ENCODE data around the gene ZNF514.

Gene ZNF514

DNA sequence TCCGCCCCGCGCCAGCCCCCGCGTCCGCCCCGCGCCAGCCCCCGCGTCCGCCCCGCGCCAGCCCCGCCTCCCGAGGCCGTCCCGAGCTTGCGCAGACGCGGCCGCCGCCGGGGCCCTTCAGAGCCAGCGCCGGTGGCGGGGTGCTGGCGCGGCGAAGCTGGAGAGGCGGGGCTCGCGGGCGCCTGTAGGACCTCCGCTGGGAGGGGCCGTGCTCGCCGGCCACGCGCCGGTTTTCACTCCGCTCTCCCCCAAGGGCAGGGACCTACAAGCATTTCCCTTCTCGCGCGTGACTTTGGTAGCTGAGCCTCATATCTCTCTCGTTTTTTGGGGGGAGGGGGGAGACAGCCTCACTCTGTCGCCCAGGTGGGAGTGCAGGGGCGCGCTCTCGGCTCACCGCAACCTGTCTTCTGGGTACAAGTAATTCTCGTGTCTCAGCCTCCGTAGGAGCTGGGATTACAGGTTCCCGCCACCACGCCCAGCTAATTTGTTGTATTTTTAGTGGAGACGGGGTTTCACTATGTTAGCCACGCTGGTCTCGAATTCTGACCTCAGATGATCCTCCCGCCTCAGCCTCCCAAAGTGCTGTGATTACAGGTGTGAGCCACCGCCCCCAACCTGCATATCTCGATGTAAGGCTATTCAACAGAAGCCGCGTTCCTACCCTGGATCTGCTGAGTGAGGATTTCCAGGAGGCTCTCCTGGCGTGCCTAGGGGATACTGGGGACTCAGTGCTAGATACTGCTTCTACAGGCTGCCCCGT is at the start of gene ZNF514:
Gene ZNF514, minus strand, starts transcription at position 159 of the 760 bp plus-strand sequence. CDS start 6,595 bp downstream, outside the sequence.
- DNase-seq: peak; percentile 75

GRCh38 chr2:95208106-95208505 is 48.5 kb upstream of the ZNF514 start:
- no peak for DNase-seq

- peak; percentile 81 for DNase-seq
These were observed 47.7 kb upstream of the ZNF514 start, which contains the start of gene ZNF892 for GRCh38 chr2:95207111-95207961. TSS of gene ZNF892 (plus strand) at chr2:95207521. CDS start at chr2:95207816, 295 bp downstream.

DNA sequence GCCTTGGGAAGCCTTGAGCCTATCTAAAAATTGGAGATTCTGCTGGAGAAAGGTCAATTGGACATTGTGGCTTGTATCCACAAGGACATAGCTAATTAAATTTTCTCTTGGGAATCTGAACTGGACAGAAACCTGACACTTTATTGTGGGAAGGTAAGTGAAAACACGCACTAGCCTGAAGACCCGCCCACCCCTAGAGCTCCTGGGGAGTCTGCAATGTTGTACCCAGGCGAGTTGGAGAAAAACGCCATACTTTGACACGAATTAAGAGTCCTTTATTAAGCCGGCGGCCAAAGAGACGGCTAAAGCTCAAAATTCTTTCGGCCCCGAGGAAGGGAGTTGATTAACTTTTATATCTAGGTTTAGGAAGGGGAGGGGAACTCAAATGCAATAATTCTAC is 46.4 kb upstream of the ZNF514 start:
- no peak for DNase-seq

GRCh38 chr2:95204396-95204795 is 44.7 kb upstream of the ZNF514 start:
- no peak for DNase-seq

DNA sequence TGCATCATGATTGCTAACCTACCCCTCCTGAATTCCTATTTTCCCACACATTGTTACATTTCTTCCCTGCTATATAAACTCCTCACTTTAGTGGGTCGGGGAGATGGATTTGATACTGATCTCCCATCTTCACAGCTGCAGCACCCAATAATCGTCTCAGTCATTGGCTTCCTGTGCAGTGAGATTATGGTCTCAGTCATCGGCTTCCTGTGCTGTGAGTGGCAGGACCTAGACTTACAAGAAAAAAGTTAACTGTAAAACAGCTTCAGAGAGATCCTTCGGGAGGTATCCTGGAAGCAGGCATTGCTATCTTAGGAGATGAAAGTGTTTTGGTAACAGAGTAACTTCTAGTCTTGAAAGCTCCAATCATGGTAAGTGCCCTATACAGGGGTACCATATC is 44.3 kb upstream of the ZNF514 start:
- DNase-seq: no peak

DNA sequence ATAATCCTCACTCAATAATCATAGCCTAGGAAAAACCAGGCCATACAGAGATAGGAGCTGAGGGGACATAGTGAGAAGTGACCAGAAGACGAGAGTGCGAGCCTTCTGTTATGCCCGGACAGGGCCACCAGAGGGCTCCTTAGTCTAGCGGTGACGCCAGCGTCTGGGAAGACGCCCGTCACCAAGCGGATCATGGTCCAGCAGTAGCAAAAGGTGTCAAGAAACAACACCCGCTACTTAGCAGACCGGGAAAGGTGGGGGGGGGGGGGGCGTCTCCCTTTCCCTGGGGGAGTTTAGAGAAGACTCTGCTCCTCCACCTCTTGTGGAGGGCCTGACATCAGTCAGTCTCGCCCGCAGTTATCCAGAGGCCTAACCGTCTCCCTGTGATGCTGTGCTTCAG is 33.3 kb upstream of the ZNF514 start:
- DNase-seq: peak; percentile 39

DNA sequence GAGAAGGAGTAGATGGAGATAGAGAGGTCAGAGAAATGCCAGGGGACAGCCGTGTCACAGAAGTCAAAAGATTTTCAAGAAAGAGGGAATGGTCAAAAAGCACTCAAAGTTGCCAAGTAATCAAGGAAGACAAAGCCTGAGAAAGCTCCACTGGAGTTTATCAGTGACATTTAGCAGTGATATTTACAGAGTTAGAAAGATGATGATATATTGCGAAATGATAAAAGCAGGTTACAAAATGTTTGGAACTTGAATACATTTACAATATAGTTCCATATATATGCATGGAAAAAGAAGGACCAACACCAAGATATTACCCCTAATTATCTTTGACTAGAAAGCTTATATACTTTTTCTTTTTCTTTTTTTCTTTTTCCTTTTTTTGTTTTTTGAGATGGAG is 26.3 kb upstream of the ZNF514 start:
- no peak for DNase-seq

GRCh38 chr2:95185197-95185596 is 25.5 kb upstream of the ZNF514 start:
- DNase-seq: no peak

GRCh38 chr2:95181774-95182173 is 22.1 kb upstream of the ZNF514 start:
- DNase-seq: no peak

DNA sequence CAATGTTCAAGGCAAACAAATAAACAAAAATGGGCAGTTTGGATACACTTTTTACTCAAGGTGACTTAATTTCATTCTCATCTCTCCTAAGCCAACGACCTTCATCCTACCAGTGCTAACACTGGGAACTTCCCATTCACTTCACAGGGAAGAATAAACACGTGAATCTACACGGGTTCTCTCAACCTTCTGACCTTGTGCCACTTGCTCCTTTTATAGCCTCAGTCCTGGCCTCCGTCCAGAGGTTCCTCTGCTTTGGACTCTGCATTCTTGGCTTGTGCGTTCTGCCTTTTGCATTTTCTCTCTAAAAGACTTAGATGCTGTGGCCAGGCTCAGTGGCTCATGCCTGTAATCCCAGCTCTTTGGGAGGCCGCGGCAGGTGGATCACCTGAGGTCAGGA is 19.8 kb upstream of the ZNF514 start:
- no peak for DNase-seq

DNA sequence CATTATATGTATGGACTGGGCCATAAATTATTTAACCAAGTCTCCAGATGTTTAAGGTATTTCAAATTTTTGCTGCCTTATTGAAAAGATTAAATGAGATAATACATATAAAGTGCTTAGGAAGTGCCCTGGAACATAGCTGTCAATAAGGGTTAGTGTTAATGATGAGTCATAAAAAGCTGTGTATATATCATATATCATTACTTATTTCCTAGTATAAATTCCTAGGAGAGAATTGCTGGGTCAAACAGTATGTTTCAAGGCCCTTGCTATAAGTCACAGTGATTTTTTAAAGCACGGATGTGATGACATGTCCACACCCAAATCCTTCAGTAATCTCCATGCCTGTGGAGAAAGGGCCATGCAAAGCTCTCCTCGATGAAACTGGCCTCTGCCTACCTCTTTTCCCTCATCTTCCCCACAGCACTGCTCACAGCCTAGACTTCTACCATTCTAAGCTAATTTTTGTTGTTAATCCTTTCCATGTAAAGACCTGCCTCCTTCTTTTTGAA is 14.4 kb upstream of the ZNF514 start:
- DNase-seq: no peak

GRCh38 chr2:95171902-95172301 is 12.3 kb upstream of the ZNF514 start:
- DNase-seq: no peak

GRCh38 chr2:95166065-95166763 is 6.6 kb upstream of the ZNF514 start:
- no peak for DNase-seq

GRCh38 chr2:95165371-95166064 is 5.9 kb upstream of the ZNF514 start, which contains the start of gene ZNF2:
TSS of gene ZNF2 (plus strand) at chr2:95165809. CDS start at chr2:95176227, 10,418 bp downstream.
- DNase-seq: peak; percentile 97

DNA sequence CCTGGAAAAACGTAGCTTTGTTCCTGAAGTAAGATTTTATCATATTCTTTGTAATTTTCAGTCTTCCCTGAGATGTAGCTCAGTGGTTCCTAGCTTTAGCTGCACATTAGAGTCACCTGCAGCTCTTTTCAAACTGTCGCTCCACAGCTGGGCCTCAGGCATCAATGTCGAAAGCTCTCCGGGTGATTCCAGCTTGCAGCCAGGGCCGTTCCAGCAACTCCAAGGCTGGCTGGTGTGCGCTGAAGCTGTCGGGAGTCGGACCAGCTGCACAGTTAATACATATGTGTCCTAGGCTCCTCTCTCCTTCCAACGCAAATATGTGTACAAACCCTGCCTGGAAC is 5.4 kb upstream of the ZNF514 start:
- DNase-seq: no peak

- DNase-seq: no peak
These were observed 593 bp downstream of the ZNF514 start for GRCh38 chr2:95158891-95159619.

DNA sequence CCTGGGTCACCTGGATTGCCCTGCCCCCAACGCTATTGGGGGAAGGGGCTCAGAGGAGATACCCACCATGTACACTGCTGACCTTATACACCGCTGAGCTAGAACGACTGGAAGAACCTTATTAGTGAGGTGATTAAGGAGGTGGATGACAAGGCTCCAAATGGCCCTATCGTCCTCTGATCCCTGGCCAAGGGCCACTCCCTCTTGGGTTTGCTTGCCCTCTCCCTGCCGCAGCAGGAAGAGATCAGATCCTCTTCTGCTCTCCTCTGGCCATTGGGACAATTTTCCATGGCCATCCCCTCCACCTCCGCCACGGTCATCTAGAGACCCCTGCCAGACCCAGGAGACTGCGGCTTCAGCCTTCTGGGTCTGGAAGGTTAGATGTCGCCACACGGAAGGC is 1.2 kb downstream of the ZNF514 start:
- DNase-seq: no peak

DNA sequence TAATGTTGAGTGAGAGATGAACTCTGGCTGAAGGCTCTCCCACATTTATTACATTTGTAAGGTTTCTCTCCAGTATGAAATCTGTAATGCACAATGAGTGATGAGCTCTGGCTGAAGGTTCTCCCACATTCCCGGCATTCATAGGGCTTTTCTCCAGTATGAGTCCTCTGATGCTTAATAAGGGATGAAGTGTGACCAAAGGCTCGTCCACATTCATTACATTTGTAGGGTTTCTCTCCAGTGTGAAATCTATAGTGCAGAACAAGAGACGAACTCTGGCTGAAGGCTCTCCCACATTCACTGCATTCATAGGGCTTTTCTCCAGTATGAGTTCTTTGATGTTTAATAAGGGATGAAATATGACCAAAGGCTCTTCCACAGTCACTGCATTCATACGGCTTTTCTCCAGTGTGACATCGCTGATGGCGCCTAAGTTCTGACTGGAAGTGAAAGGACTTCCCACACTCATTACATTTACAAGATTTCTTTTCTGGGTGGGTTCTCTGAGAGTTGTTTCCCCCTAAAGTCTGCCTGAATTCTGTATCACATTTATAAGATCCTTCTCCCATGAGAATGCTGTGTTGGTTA is 10.2 kb downstream of the ZNF514 start:
- DNase-seq: no peak

DNA sequence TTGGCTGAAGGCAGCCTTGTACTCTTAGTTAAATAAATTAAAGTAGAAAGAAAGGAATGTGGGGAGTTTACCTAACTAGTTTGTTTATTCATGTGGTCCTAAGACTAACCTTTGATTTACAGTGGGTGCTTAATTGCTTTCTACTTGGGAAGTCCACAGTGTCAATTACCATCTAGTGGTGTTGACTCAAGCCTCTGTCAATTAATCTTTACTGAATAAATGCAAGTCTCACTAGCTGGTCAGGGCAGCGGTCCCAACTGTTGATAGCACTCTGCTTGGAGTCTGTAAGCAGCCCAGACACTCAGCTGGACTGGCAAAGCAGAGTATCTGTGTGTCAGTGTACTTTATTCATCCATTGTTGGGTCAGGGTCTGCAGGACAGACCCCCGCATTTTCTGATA is 15.8 kb downstream of the ZNF514 start:
- DNase-seq: no peak

- DNase-seq: no peak
These were observed 20.9 kb downstream of the ZNF514 start for GRCh38 chr2:95138702-95139101.

DNA sequence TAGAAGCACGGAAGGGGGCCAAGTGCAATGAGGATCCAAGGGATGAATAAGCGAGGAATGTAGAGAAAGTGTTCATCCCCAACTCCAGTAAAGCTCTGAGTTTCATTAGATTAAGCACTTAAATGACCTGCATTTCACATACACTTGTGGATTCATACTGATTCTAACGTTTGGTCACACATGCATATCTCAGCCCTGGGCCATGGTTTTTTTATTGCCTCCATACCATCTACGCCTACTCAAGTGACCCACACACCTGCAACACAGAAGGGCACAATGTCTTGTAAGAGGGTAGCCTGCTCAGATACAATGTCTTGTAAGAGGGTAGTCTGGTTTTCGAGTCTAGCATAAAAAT is 37.5 kb downstream of the ZNF514 start:
- DNase-seq: no peak
